ENCODE data around the gene ARHGAP42. TPM values are rescaled to one million over a fixed set of nuclear protein-coding genes. Genes with fewer than 3 reads are reported as not detected.

Gene ARHGAP42
- total and polyA plus RNA-seq, 11 donors = 3.8 to 12.4 (median 8.6) TPM

DNA sequence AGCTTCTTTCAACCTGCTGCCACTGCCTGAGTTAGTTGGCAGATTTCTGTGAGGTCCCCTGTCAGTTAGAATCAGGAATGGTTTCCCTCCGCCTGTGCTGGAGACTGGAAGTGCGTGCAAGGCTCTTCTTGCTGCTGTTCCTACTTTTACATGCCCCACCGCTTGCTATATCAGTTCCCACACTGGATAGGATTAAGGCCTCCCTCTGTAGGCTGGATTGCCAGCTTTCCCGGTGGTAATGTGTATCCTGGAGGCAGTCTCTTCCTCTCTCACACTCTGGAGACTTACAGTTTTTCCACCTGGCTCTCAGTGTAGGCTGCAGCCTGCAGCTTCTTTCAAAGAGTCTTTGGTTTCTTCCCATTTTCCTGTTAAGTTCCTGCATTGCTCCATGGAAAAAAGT, 66.5 kb downstream of the ARHGAP42 start:
- DNase-seq (no peak), ATAC-seq (peak in 2 of 4 donors; percentile 24 to 31)
- H3K4me3 ChIP-seq = no peak overlapping the region
- 49 to 61% (median 55%) methylated on average over 4 of the region's 4 CpGs for WGBS, 4 donors
- H3K36me3 ChIP-seq = no peaks in the 10 kb centered on the region
- H3K27ac ChIP-seq = peak overlapping the region in 1 of 12 donors; percentile 15
- peaks cover 0 to 45% (median 16%) of the 10 kb centered on the region in 12 donors for H3K4me1 ChIP-seq
- peaks cover 0 to 21% (median 9%) of the 10 kb centered on the region in 12 donors for H3K9me3 ChIP-seq
- TF ChIP-seq, protein P1, sequence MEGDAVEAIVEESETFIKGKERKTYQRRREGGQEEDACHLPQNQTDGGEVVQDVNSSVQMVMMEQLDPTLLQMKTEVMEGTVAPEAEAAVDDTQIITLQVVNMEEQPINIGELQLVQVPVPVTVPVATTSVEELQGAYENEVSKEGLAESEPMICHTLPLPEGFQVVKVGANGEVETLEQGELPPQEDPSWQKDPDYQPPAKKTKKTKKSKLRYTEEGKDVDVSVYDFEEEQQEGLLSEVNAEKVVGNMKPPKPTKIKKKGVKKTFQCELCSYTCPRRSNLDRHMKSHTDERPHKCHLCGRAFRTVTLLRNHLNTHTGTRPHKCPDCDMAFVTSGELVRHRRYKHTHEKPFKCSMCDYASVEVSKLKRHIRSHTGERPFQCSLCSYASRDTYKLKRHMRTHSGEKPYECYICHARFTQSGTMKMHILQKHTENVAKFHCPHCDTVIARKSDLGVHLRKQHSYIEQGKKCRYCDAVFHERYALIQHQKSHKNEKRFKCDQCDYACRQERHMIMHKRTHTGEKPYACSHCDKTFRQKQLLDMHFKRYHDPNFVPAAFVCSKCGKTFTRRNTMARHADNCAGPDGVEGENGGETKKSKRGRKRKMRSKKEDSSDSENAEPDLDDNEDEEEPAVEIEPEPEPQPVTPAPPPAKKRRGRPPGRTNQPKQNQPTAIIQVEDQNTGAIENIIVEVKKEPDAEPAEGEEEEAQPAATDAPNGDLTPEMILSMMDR (IDR thresholded peaks at IDR 0.05) = no peak
- H3K27me3 ChIP-seq = no peaks in the 10 kb centered on the region
- intact Hi-C loops (cut with DNase I) = no loop called here

DNA sequence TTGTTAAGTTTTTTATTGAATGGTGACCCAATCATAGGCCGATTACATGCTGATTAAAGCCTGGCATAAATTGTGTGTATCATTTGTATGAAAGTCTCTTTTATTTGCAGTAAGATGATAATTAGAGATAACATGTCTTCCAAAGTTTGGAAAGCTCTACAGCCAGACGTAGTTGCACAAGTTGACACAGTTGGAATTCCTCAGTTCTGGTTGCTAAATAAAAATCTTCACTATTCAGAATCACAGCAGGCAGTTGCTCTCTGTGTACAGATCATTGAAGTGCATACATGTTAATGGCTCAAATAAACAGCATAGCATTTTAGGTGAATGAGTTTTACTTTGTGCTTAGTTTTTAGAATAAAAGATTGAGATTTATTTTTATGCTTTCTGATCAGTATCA, 69.5 kb downstream of the ARHGAP42 start:
- intact Hi-C loops (cut with DNase I) = loop anchor here in 1 of 10 donors (5.0 kb wide), 1 partner anchor 69 kb away; the partner anchor contains the start of gene ARHGAP42
- Histone ChIP-seq H3K4me3 (no peak overlapping the region), H3K36me3 (no peaks in the 10 kb centered on the region), H3K4me1 (peaks cover 0 to 62% (median 20%) of the 10 kb centered on the region in 12 donors), H3K27me3 (no peaks in the 10 kb centered on the region), H3K27ac (no peak overlapping the region), H3K9me3 (no peaks in the 10 kb centered on the region)
- DNase-seq (no peak), ATAC-seq (no peak)
- TF ChIP-seq, protein P1 (IDR thresholded peaks at IDR 0.05) = no peak
- no peak for TF ChIP-seq POLR2A (IDR thresholded peaks at IDR 0.05)
- WGBS, 4 donors = 37 to 49% (median 37%) methylated on average over 2 of the region's 2 CpGs

DNA sequence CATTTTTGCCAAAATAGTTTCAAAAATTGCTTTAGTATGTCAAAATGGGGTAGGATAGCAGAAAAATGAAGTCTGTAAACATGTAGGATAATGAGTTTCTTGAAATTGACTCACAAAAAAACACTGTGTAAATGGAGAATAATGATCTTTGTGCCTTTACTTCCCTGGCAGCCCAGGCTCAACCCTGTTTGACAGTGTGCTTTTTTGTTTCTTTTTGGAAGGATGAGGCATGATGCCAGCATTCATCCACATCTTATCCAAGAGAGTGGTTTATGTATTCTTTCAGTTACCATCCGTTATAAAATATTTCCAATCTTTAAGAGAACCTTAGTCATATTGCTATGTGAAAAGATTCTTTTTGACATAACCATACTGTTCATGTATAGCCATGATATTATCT, 70.6 kb downstream of the ARHGAP42 start:
- Histone ChIP-seq H3K36me3 (no peaks in the 10 kb centered on the region), H3K4me3 (no peak overlapping the region), H3K27ac (no peak overlapping the region), H3K27me3 (no peaks in the 10 kb centered on the region), H3K9me3 (no peaks in the 10 kb centered on the region), H3K4me1 (peaks cover 0 to 58% (median 20%) of the 10 kb centered on the region in 12 donors)
- intact Hi-C loops (cut with DNase I) = loop anchor here in 1 of 10 donors (5.0 kb wide), 1 partner anchor 70 kb away; the partner anchor contains the start of gene ARHGAP42
- WGBS, 4 donors = 41 to 62% (median 50%) methylated on average over 1 of the region's 1 CpG
- no peak for ATAC-seq
- no peak for DNase-seq
- no peak for TF ChIP-seq POLR2A (IDR thresholded peaks at IDR 0.05)
- TF ChIP-seq, protein P1 (IDR thresholded peaks at IDR 0.05) = no peak

DNA sequence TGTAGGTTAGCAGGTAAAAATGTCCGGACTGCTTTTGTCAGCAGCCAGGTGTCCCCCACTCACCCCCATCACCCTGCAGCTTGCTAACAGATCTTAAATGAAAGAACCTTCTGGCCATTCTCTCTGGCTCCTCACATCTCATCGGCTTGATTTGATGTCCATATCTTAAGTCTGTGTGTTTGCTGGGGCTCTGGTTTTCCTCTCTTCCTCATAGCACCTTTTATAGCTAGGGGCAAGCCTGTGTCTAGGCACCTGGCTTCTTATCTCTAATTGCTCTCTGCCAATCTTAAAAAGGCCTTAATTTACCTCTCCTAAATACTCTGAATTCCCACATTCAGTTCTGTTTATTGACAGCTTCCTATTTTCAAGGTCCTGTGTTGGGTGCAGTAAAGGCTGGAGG, 72.0 kb downstream of the ARHGAP42 start:
- WGBS, 4 donors = 45 to 62% (median 55%) methylated on average over 2 of the region's 2 CpGs
- H3K9me3 ChIP-seq = no peaks in the 10 kb centered on the region
- no peaks in the 10 kb centered on the region for H3K36me3 ChIP-seq
- H3K4me1 ChIP-seq = peaks cover 0 to 47% (median 15%) of the 10 kb centered on the region in 12 donors
- intact Hi-C loops (cut with DNase I) = loop anchor here in 1 of 10 donors (5.0 kb wide), 1 partner anchor 72 kb away; the partner anchor contains the start of gene ARHGAP42
- no peaks in the 10 kb centered on the region for H3K27me3 ChIP-seq
- H3K4me3 ChIP-seq = no peak overlapping the region
- H3K27ac ChIP-seq = no peak overlapping the region
- TF ChIP-seq, protein P1 (IDR thresholded peaks at IDR 0.05) = no peak
- TF ChIP-seq POLR2A (IDR thresholded peaks at IDR 0.05) = no peak
- DNase-seq (no peak), ATAC-seq (no peak)
